Stimulated activated naive B cell treated with anti-CD40 and anti-IgM and Interleukin-4, amounts not matched to agents 10 μg/mL and 1 μg/mL and 100 μg/mL, for 72 hours (primary cell): ENCODE data around the gene FHIT.
"Not testable (repeated sequence)": the region's sequence is repeated elsewhere in the genome, so short reads cannot be mapped to it uniquely, and the experiment has no call there.

Experiments used
- ATAC-seq, 2 donors: fragments of 150-1000 bp; cut with Tn5 transposase; replicated peaks; 2 replicates each; pipeline ENCODE4 v1.10.0; 2021; ENCODE audit warnings: moderate library complexity in 1 of 2
- DNase-seq: peaks from one replicate; pipeline ENCODE4 v3.0.0; 2021
- H3K27ac Mint-ChIP-seq: one replicate; pipeline ENCODE4 v1.8.0; 2022; ENCODE audit warnings: mild to moderate bottlenecking, mixed read lengths
- H3K27me3 Mint-ChIP-seq, 2 donors: one replicate each; pipeline ENCODE4 v1.8.0; 2022; ENCODE audit warnings: mixed read lengths in 2 of 2
- H3K36me3 Mint-ChIP-seq, 2 donors: one replicate each; pipeline ENCODE4 v1.8.0; 2022; ENCODE audit warnings: mixed read lengths in 2 of 2, mild to moderate bottlenecking in 1 of 2
- H3K4me1 Mint-ChIP-seq, 2 donors: one replicate each; pipeline ENCODE4 v1.8.0; 2022; ENCODE audit warnings: mixed read lengths in 2 of 2, mild to moderate bottlenecking in 1 of 2
- H3K4me3 Mint-ChIP-seq, 2 donors: one replicate each; pipeline ENCODE4 v1.8.0; 2022; ENCODE audit warnings: mild to moderate bottlenecking in 2 of 2, mixed read lengths in 2 of 2, moderate library complexity in 1 of 2
- H3K9me3 Mint-ChIP-seq, 2 donors: one replicate each; pipeline ENCODE4 v1.8.0; 2022; ENCODE audit warnings: mixed read lengths in 2 of 2, mild to moderate bottlenecking in 1 of 2

FHIT gene

DNA sequence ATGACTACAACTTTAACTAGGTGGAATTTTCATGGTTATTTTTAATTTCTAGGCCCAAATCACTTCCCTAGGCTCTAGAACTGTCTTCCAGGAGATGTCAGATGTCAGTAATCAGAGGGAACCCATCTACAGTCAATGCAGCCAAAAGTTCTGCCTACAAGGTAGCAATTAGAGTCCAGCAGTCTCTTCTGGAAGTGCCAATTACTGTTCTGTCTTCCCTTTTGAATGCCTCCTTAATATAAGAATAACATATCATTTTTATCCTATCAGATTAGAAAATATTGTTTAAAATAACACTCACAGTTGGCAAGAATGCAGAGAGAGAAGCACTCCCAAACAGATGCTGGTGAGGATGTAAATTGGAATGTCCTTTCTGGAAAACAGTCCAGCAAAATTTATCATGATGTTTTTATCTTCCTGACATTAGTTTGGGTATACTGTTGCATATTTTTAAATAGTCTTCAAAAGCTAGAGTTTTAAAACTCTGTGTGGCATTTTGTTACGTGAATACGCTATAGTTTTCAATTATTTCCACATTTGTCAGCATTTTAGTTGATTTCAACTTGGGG lies 543.7 kb downstream of the FHIT start:
- no peak for ATAC-seq
- no peak overlapping the region for H3K27ac Mint-ChIP-seq
- no peaks in the 10 kb centered on the region for H3K27me3 Mint-ChIP-seq
- no peaks in the 10 kb centered on the region for H3K4me1 Mint-ChIP-seq
- H3K36me3 Mint-ChIP-seq, result peaks cover 0 to 5% of the 10 kb centered on the region in 2 donors
- DNase-seq, result no peak
- H3K9me3 Mint-ChIP-seq, result peaks cover 2 to 4% of the 10 kb centered on the region in 2 donors
- no peak overlapping the region for H3K4me3 Mint-ChIP-seq

- Mint-ChIP-seq H3K9me3 (no peaks in the 10 kb centered on the region), H3K27me3 (no peaks in the 10 kb centered on the region), H3K27ac (no peak overlapping the region), H3K4me1 (no peaks in the 10 kb centered on the region), H3K4me3 (no peak overlapping the region), H3K36me3 (no peaks in the 10 kb centered on the region)
- ATAC-seq (no peak), DNase-seq (no peak)
These were observed 547.1 kb downstream of the FHIT start for GRCh38 chr3:60703956-60704736.

DNA sequence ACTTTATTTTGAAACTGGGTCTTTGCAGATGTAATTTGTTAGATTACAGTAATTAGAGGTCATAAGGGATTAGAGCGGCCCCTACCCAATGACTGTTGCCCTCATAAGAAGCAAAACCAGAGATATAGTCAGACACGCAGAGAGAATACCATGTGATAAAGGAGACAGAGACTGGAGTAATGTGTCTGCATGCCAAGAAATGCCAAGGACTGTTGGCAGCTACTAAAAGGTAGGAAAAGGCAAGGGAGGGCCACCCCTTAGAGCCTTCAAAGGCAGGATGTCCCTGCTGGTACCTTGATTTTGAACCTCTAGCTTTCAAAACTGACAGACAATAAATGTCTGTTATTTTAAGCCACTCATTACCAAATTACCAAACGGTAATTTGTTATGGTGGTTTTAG lies 548.2 kb downstream of the FHIT start:
- no peaks in the 10 kb centered on the region for H3K27me3 Mint-ChIP-seq
- no peaks in the 10 kb centered on the region for H3K36me3 Mint-ChIP-seq
- H3K27ac Mint-ChIP-seq, result no peak overlapping the region
- DNase-seq (no peak), ATAC-seq (no peak)
- no peak overlapping the region for H3K4me3 Mint-ChIP-seq
- no peaks in the 10 kb centered on the region for H3K9me3 Mint-ChIP-seq
- H3K4me1 Mint-ChIP-seq, result no peaks in the 10 kb centered on the region

- ATAC-seq, result no peak
- no peaks in the 10 kb centered on the region for H3K36me3 Mint-ChIP-seq
- H3K4me1 Mint-ChIP-seq, result no peaks in the 10 kb centered on the region
These were observed 553.1 kb downstream of the FHIT start for GRCh38 chr3:60698117-60698516.

GRCh38 chr3:60697132-60697531 lies 554.1 kb downstream of the FHIT start:
- Mint-ChIP-seq H3K9me3 (peaks cover 0 to 4% of the 10 kb centered on the region in 2 donors), H3K27me3 (no peaks in the 10 kb centered on the region), H3K27ac (no peak overlapping the region), H3K4me3 (no peak overlapping the region), H3K36me3 (no peaks in the 10 kb centered on the region), H3K4me1 (no peaks in the 10 kb centered on the region)
- DNase-seq, result no peak
- no peak for ATAC-seq

More at GRCh38 chr3:60698117-60698516, 553.1 kb downstream of the FHIT start:
- H3K27me3 Mint-ChIP-seq, result no peaks in the 10 kb centered on the region
- no peak overlapping the region for H3K4me3 Mint-ChIP-seq
- no peak overlapping the region for H3K27ac Mint-ChIP-seq
- H3K9me3 Mint-ChIP-seq, result peaks cover 0 to 2% of the 10 kb centered on the region in 2 donors
- DNase-seq, result no peak

DNA sequence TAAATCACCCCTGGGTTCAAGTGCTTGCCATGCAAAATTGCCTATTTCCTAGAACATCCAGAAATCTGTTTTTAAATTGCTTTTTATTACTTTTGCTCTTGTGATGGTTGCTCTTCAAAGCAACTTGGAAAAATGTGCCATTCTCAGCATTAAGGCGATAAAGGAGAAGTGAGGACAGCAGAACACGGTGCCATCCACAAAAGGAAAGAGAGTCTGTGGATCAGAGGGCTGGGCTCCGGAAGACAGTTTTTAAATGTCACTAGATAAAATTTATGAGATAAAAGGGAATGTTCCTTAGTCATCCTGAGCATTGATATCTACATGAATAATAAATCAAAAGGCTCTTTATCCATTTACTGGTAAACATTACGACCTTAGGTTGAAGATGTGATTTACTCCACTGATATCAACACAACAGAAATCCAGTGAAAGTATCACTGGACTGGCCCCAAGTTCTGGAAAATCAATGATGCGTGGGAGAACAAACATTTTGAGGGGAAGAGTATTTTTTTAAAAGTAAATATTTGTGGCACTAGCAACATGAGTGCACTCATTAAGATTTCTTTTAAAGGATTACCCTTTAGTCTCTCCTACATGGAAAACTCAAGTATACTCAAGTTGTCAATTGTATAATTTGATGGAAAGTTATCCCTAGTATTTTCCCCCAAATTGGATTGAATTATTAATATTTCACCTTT lies 554.7 kb downstream of the FHIT start:
- no peak for ATAC-seq
- H3K9me3 Mint-ChIP-seq, result peaks cover 0 to 5% of the 10 kb centered on the region in 2 donors

DNA sequence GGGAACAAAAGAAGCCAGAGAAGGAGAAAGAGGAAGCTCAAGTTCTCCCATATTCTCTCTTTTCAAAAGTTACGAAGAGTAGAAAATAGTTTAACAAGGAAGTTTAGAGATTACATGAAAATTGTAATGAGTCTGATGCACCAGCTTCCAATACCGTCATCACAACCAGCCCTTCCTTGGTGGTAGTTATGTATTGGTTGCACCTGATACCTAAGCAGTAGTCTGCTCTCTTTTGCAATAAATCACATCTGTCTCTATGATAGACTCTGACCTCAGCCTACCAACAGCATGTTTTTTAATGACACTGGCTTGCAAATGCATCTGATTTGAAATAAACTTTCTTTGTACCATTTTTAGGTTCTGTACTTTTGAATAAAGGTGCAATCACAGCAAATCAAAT lies 575.8 kb downstream of the FHIT start:
- DNase-seq (no peak), ATAC-seq (no peak)
- H3K27me3 Mint-ChIP-seq, result no peaks in the 10 kb centered on the region
- H3K4me1 Mint-ChIP-seq, result no peaks in the 10 kb centered on the region
- no peaks in the 10 kb centered on the region for H3K36me3 Mint-ChIP-seq
- H3K4me3 Mint-ChIP-seq, result no peak overlapping the region
- H3K27ac Mint-ChIP-seq, result no peak overlapping the region
- H3K9me3 Mint-ChIP-seq, result peaks cover 0 to 4% of the 10 kb centered on the region in 2 donors

More for the DNA sequence above, 554.7 kb downstream of the FHIT start:
- Mint-ChIP-seq H3K27me3 (no peaks in the 10 kb centered on the region), H3K4me3 (no peak overlapping the region), H3K27ac (no peak overlapping the region), H3K4me1 (no peaks in the 10 kb centered on the region), H3K36me3 (no peaks in the 10 kb centered on the region)
- DNase-seq, result no peak

GRCh38 chr3:60674870-60675269 lies 576.4 kb downstream of the FHIT start:
- ATAC-seq, result no peak
- Mint-ChIP-seq H3K4me1 (no peaks in the 10 kb centered on the region), H3K36me3 (no peaks in the 10 kb centered on the region)

DNA sequence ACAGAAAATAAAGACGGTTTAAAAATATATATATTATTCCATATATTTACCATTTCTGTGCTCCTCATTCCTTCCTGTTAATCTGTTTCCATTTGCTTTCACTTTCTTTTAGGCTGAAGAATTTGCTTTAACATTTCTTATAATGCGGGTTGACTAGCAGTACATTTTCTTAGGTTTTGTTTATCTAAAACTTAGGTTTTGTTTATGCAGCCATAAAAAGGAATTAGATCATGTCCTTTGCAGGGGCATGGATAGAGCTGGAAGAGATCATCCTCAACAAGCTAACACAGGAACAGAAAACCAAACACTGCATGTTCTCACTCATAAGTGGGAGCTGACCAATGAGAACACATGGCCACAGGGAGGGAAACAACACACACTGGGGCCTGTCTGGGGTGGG lies 578.1 kb downstream of the FHIT start:
- Mint-ChIP-seq H3K9me3 (peaks cover 0 to 4% of the 10 kb centered on the region in 2 donors), H3K27ac (no peak overlapping the region), H3K27me3 (no peaks in the 10 kb centered on the region), H3K4me3 (no peak overlapping the region), H3K4me1 (no peaks in the 10 kb centered on the region), H3K36me3 (no peaks in the 10 kb centered on the region)
- no peak for DNase-seq
- ATAC-seq, result no peak

More at GRCh38 chr3:60674870-60675269, 576.4 kb downstream of the FHIT start:
- Mint-ChIP-seq H3K4me3 (no peak overlapping the region), H3K27me3 (no peaks in the 10 kb centered on the region), H3K27ac (no peak overlapping the region), H3K9me3 (peaks cover 0 to 4% of the 10 kb centered on the region in 2 donors)
- no peak for DNase-seq

DNA sequence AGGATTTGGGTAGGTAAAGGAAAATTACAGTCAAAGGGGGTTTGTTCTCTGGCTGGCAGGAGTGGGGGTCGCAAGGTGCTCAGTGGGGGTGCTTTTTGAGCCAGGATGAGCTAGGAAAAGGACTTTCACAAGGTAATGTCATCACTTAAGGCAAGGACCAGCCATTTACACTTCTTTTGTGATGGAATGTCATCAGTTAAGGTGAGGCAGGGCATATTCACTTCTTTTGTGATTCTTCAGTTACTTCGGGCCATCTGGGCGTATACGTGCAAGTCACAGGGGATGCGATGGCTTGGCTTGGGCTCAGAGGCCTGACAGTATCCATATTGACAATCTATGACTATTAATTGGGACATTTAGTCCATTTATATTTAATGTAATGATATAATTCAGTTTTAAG lies 578.9 kb downstream of the FHIT start:
- not testable (repeated sequence) for H3K27ac Mint-ChIP-seq, DNase-seq, H3K36me3 Mint-ChIP-seq, H3K4me3 Mint-ChIP-seq, ATAC-seq, H3K27me3 Mint-ChIP-seq, H3K4me1 Mint-ChIP-seq, H3K9me3 Mint-ChIP-seq

GRCh38 chr3:60669636-60670035 lies 581.6 kb downstream of the FHIT start:
- Mint-ChIP-seq H3K27me3 (no peaks in the 10 kb centered on the region), H3K4me3 (no peak overlapping the region), H3K36me3 (peaks cover 0 to 3% of the 10 kb centered on the region in 2 donors), H3K9me3 (peaks cover 12 to 15% of the 10 kb centered on the region in 2 donors), H3K27ac (no peak overlapping the region), H3K4me1 (no peaks in the 10 kb centered on the region)
- ATAC-seq (no peak), DNase-seq (no peak)

DNA sequence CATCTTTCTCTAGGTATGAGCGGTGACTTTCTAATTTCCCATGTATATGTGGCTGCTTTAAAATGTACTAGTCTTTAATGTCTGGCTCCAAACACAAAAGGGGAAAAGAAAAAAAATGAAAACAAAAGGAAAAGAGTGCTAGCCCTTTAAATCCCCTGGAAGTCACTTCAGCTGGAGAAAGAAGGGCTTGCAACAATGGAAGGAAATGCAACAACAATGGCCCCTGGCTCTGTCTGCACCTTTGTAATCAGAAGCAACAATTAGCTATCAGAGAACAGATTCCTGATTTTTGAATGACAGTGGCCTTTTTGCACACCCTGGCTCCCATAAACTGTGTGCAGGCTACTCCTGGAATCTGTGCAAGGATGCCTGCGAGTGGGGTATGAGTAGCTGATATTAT lies 591.2 kb downstream of the FHIT start:
- H3K4me3 Mint-ChIP-seq, result no peak overlapping the region
- H3K4me1 Mint-ChIP-seq, result peaks cover 2 to 9% of the 10 kb centered on the region in 2 donors
- no peaks in the 10 kb centered on the region for H3K27me3 Mint-ChIP-seq
- no peak overlapping the region for H3K27ac Mint-ChIP-seq
- ATAC-seq (no peak), DNase-seq (no peak)
- H3K9me3 Mint-ChIP-seq, result peaks cover 18 to 20% of the 10 kb centered on the region in 2 donors
- peaks cover 0 to 5% of the 10 kb centered on the region in 2 donors for H3K36me3 Mint-ChIP-seq

- H3K27me3 Mint-ChIP-seq, result no peaks in the 10 kb centered on the region
- no peak for ATAC-seq
- DNase-seq, result no peak
- H3K36me3 Mint-ChIP-seq, result peaks cover 0 to 5% of the 10 kb centered on the region in 2 donors
- no peak overlapping the region for H3K4me3 Mint-ChIP-seq
- peaks cover 2 to 9% of the 10 kb centered on the region in 2 donors for H3K4me1 Mint-ChIP-seq
- no peak overlapping the region for H3K27ac Mint-ChIP-seq
- peaks cover 18 to 20% of the 10 kb centered on the region in 2 donors for H3K9me3 Mint-ChIP-seq
These were observed 592.2 kb downstream of the FHIT start for GRCh38 chr3:60659098-60659497.

DNA sequence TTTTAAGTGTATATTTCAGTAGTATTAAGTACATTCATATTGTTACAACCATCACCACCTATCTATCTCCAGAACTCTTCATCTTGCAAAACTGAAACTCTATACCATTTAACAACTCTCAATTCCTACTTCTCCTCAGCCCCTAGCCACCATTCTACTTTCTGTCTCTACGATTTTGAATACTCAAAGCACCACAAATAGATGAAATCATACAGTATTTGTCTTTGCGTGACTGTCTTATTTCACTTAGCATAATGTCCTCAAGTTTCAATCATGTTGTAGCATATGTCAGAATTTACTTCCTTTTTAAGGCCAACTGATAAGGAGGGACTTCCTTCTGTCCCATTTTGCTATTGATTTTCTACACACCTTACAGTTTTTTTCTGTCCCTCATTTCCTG lies 593.3 kb downstream of the FHIT start:
- H3K27ac Mint-ChIP-seq, result no peak overlapping the region
- ATAC-seq (peak; percentile 94 to 95), DNase-seq (no peak)
- peaks cover 0 to 5% of the 10 kb centered on the region in 2 donors for H3K36me3 Mint-ChIP-seq
- peaks cover 20 to 22% of the 10 kb centered on the region in 2 donors for H3K9me3 Mint-ChIP-seq
- H3K4me1 Mint-ChIP-seq, result peaks cover 4 to 12% of the 10 kb centered on the region in 2 donors
- H3K27me3 Mint-ChIP-seq, result no peaks in the 10 kb centered on the region
- H3K4me3 Mint-ChIP-seq, result no peak overlapping the region
